HCT116 (cell line): ENCODE data around the gene APOOL. TPM values are rescaled to one million over a fixed set of nuclear protein-coding genes. Genes with fewer than 3 reads are reported as not detected.

ENCODE experiments used
- ATAC-seq: fragments of 200-7000 bp; cut with Tn5 transposase; 2 replicates; pipeline ENCODE4 v1.9.1; 2020; ENCODE audit warnings: mild to moderate bottlenecking, moderate library complexity
- BruUV-seq: library from RNA; stranded (reverse); fragments of 400-500 nt; replicated peaks from 2 replicates; lab custom pipeline; 2021; lab: Mats Ljungman, UMichigan
- CTCF ChIA-PET: fragments of 300-600 bp; sonication (Branson Sonifier 250); formaldehyde crosslinking; loops from one replicate; lab custom pipeline; 2021; ENCODE audit warnings: antibody characterized with exemption; lab: Charles Lee
- POLR2A ChIA-PET: fragments of 300-600, 350-600 bp; sonication (Branson Sonifier 250); formaldehyde crosslinking; loops from one replicate; lab custom pipeline; 2021; ENCODE audit warnings: antibody characterized with exemption; lab: Charles Lee
- RAD21 ChIA-PET, 2 experiments: fragments of 300-600 bp; sonication (Branson Sonifier 250); formaldehyde crosslinking; loops; one replicate each; lab custom pipeline; 2023; ENCODE audit warnings: low total read pairs in 2 of 2; ENCODE audit not compliant: uncharacterized antibody in 2 of 2, unreplicated experiment in 2 of 2, low non-redundant PET in 1 of 2; lab: Charles Lee
- DNase-seq: peaks from one replicate; pipeline ENCODE4 v3.0.0-alpha.2; 2010; ENCODE audit warnings: low read depth, low spot score
- H2AFZ ChIP-seq: fragments of 200-600 bp; shearing (Covaris generic), sonication (generic); 2 replicates; pipeline ENCODE4 v1.6.1; 2017; ENCODE audit warnings: low read depth, mixed run types, mixed read lengths, antibody characterized with exemption, low read length; ENCODE audit not compliant: poor library complexity, severe bottlenecking
- H3K27ac ChIP-seq: 2 replicates; pipeline ENCODE4 v1.5.1; 2012; ENCODE audit warnings: low read depth, low read length
- H3K27me3 ChIP-seq: fragments of 200-600 bp; sonication (generic); 2 replicates; pipeline ENCODE4 v1.6.1; 2016; ENCODE audit warnings: mixed run types, low read length, mixed read lengths; ENCODE audit not compliant: insufficient read depth
- H3K36me3 ChIP-seq, 2 experiments: fragments of 200-500 bp in 1 of 2; fragments of 200-600 bp in 1 of 2; sonication (Bioruptor generic) in 1 of 2; sonication (generic) in 1 of 2; 2 replicates each; pipeline versions ENCODE4 v1.5.1 to v1.6.1; 2014 to 2016; ENCODE audit warnings: low read length in 2 of 2, inconsistent platforms in 1 of 2, mixed read lengths in 1 of 2, mixed run types in 1 of 2; ENCODE audit not compliant: insufficient read depth in 2 of 2, control insufficient read depth in 1 of 2
- H3K4me1 ChIP-seq, 2 experiments: fragments of 200-600 bp in 1 of 2; sonication (generic) in 1 of 2; 2 replicates each; pipeline versions ENCODE4 v1.5.1 to v1.6.1; 2012 to 2017; ENCODE audit warnings: low read length in 2 of 2, inconsistent platforms in 1 of 2, mild to moderate bottlenecking in 1 of 2, mixed read lengths in 1 of 2, mixed run types in 1 of 2, moderate library complexity in 1 of 2; ENCODE audit not compliant: insufficient read depth in 2 of 2, control insufficient read depth in 1 of 2
- H3K4me2 ChIP-seq: fragments of 200-600 bp; sonication (generic); 2 replicates; pipeline ENCODE4 v1.6.1; 2017; ENCODE audit warnings: mixed run types, low read length, mixed read lengths
- H3K4me3 ChIP-seq, 2 experiments: fragments of 200-600 bp in 1 of 2; sonication (generic) in 1 of 2; replicated peaks in 1 of 2; 2 replicates each; pipeline ENCODE4 v1.5.1; 2011 to 2016; ENCODE audit warnings: low read length in 2 of 2, control low read depth in 1 of 2, low read depth in 1 of 2, mild to moderate bottlenecking in 1 of 2, mixed read lengths in 1 of 2, mixed run types in 1 of 2
- H3K79me2 ChIP-seq: fragments of 200-600 bp; sonication (generic); 2 replicates; pipeline ENCODE4 v1.6.1; 2017; ENCODE audit warnings: mild to moderate bottlenecking, mixed run types, low read length, moderate library complexity, mixed read lengths; ENCODE audit not compliant: insufficient read depth
- H3K9ac ChIP-seq: fragments of 200-600 bp; sonication (generic); 2 replicates; pipeline ENCODE4 v1.6.1; 2016; ENCODE audit warnings: low read length, mixed read lengths
- H3K9me2 ChIP-seq: fragments of 200-600 bp; sonication (generic), shearing (Covaris generic); 2 replicates; pipeline ENCODE4 v1.6.1; 2017; ENCODE audit warnings: mixed run types, mild to moderate bottlenecking, moderate library complexity; ENCODE audit not compliant: insufficient read depth
- H3K9me3 ChIP-seq, 2 experiments: fragments of 200-500 bp in 1 of 2; fragments of 200-600 bp in 1 of 2; sonication (Bioruptor generic) in 1 of 2; sonication (generic) in 1 of 2; 2 replicates each; pipeline ENCODE4 v1.6.1; 2014 to 2017; ENCODE audit warnings: low read length in 2 of 2, mixed read lengths in 2 of 2, inconsistent platforms in 1 of 2, low read depth in 1 of 2, mild to moderate bottlenecking in 1 of 2, mixed run types in 1 of 2, moderate library complexity in 1 of 2; ENCODE audit not compliant: control insufficient read depth in 1 of 2, insufficient read depth in 1 of 2
- H4K20me1 ChIP-seq: fragments of 200-600 bp; sonication (generic), shearing (Covaris generic); 2 replicates; pipeline ENCODE4 v1.6.1; 2017; ENCODE audit warnings: mixed run types, mild to moderate bottlenecking, moderate library complexity; ENCODE audit not compliant: insufficient read depth
- ATF3 ChIP-seq: IDR thresholded peaks from 2 replicates; pipeline ENCODE4 v1.6.1; 2012
- CTCF ChIP-seq, 3 experiments: fragments of 200-600 bp in 1 of 3; sonication (generic) in 1 of 3; IDR thresholded peaks in 2 of 3; conservative IDR thresholded peaks in 1 of 3; 2 replicates each; pipeline ENCODE4 v1.5.1; 2012 to 2017; ENCODE audit warnings: low read depth in 2 of 3, low read length in 2 of 3, antibody characterized with exemption in 1 of 3, borderline replicate concordance in 1 of 3, control low read depth in 1 of 3, mild to moderate bottlenecking in 1 of 3, mixed read lengths in 1 of 3, mixed run types in 1 of 3, moderate library complexity in 1 of 3; ENCODE audit not compliant: insufficient read depth in 1 of 3
- FOSL1 ChIP-seq: IDR thresholded peaks from 2 replicates; pipeline ENCODE4 v1.6.1; 2012; ENCODE audit warnings: low read depth
- POLR2AphosphoS5 ChIP-seq: IDR thresholded peaks from 2 replicates; pipeline ENCODE4 v1.6.1; 2011; ENCODE audit warnings: mild to moderate bottlenecking, low read depth, low read length, moderate library complexity
- RAD21 ChIP-seq: IDR thresholded peaks from 2 replicates; pipeline ENCODE4 v1.6.1; 2012; ENCODE audit warnings: low read depth, mild to moderate bottlenecking
- SIN3A ChIP-seq: IDR thresholded peaks from 2 replicates; pipeline ENCODE4 v1.6.1; 2012; ENCODE audit warnings: low read depth
- SRF ChIP-seq: IDR thresholded peaks from 2 replicates; pipeline ENCODE4 v1.6.1; 2012; ENCODE audit warnings: low read depth
- YY1 ChIP-seq: IDR thresholded peaks from 2 replicates; pipeline ENCODE4 v1.6.1; 2011; ENCODE audit warnings: low read length, low read depth, moderate library complexity, mild to moderate bottlenecking; ENCODE audit not compliant: insufficient replicate concordance; ENCODE audit errors: extremely low read depth
- intact Hi-C: fragments of 100-400 bp; cut with micrococcal nuclease; formaldehyde crosslinking; loops from 2 replicates; pipeline ENCODE4 v1.10.0; 2022
- total RNA-seq: library from RNA; stranded (reverse); gene quantifications from one replicate; pipeline ENCODE4 v1.2.1, GENCODE V29; 2021; ENCODE audit not compliant: unreplicated experiment

APOOL gene
- total RNA-seq, 1 experiment from 2014 or later, result 24.5 TPM

GRCh38 chrX:85108165-85108564, 104.5 kb downstream of the APOOL start:
- no TSS peak for BruUV-seq
- H3K9me2 ChIP-seq, result no peaks in the 10 kb centered on the region
- no peak for DNase-seq
- no peaks in the 10 kb centered on the region for H4K20me1 ChIP-seq
- POLR2A ChIA-PET, result no interaction called here
- no peak for TF ChIP-seq ATF3
- no peak for TF ChIP-seq POLR2AphosphoS5
- TF ChIP-seq SRF, result no peak
- TF ChIP-seq RAD21, result no peak
- TF ChIP-seq SIN3A, result no peak
- TF ChIP-seq, all 23 proteins: peak for 0
- no peaks in the 10 kb centered on the region for H3K79me2 ChIP-seq
- no peaks in the 10 kb centered on the region for H3K4me1 ChIP-seq
- no peaks in the 10 kb centered on the region for H3K36me3 ChIP-seq
- intact Hi-C loops, result no loop called here
- RAD21 ChIA-PET, result no interaction called here
- ATAC-seq, result no peak
- no peak overlapping the region for H3K9ac ChIP-seq
- H3K4me2 ChIP-seq, result no peak overlapping the region
- H2AFZ ChIP-seq, result no peak overlapping the region
- no peak overlapping the region for H3K4me3 ChIP-seq
- no peak overlapping the region for H3K27ac ChIP-seq
- H3K9me3 ChIP-seq, result no peaks in the 10 kb centered on the region
- CTCF ChIA-PET, result no interaction called here
- H3K27me3 ChIP-seq, result no peaks in the 10 kb centered on the region

- Histone ChIP-seq H4K20me1 (no peaks in the 10 kb centered on the region), H2AFZ (no peak overlapping the region), H3K27me3 (no peaks in the 10 kb centered on the region), H3K9ac (no peak overlapping the region), H3K36me3 (no peaks in the 10 kb centered on the region), H3K9me2 (no peaks in the 10 kb centered on the region), H3K9me3 (no peaks in the 10 kb centered on the region), H3K4me1 (no peaks in the 10 kb centered on the region), H3K4me3 (no peak overlapping the region; a peak in 1 of 4 replicates), H3K27ac (no peak overlapping the region), H3K79me2 (no peaks in the 10 kb centered on the region), H3K4me2 (peak overlapping the region; percentile 47)
- BruUV-seq, result no TSS peak
- POLR2A ChIA-PET, result no interaction called here
- peak; percentile 65 for TF ChIP-seq YY1
- no peak for TF ChIP-seq FOSL1
- TF ChIP-seq CTCF (IDR thresholded peaks at IDR 0.05 in 2 of 3, conservative IDR thresholded peaks at IDR 0.05 in 1 of 3; ENCODE audit: borderline replicate concordance in 1 of 3, insufficient read depth in 1 of 3, low read depth in 2 of 3, low read length in 2 of 3), result peak; percentile 10 to 67 (median 56); a peak in 4 of 6 replicates
- peak; percentile 35 for DNase-seq
- RAD21 ChIA-PET, result no interaction called here
- intact Hi-C loops, result no loop called here
- peak; percentile 82 for ATAC-seq
- CTCF ChIA-PET, result interaction anchor here (0.6 to 1.8 kb wide), 6 partner anchors 12 to 436 kb away, joined by 3 to 7 read pairs (median 4); no protein-coding TSS in a partner anchor
These were observed 105.6 kb downstream of the APOOL start for GRCh38 chrX:85109235-85109634.
